Gastroesophageal sphincter (tissue), 3 donors: ENCODE data around the gene P3R3URF.

ENCODE experiments used
- CTCF ChIP-seq, 4 experiments: fragments of 200-600 bp in 2 of 4; fragments of 450-650 bp in 2 of 4; sonication (generic) in 1 of 4; IDR thresholded peaks; one replicate each; pipeline ENCODE4 v1.5.1; 2017 to 2019; ENCODE audit warnings: antibody characterized with exemption in 4 of 4, mild to moderate bottlenecking in 2 of 4, moderate library complexity in 2 of 4
- EP300 ChIP-seq: sonication (generic); formaldehyde crosslinking; IDR thresholded peaks from one replicate; pipeline ENCODE4 v1.6.1; 2017; ENCODE audit warnings: antibody characterized with exemption, mild to moderate bottlenecking
- POLR2A ChIP-seq, 2 donors: fragments of 450-650 bp; IDR thresholded peaks; one replicate each; pipeline ENCODE4 v1.6.1; 2017; ENCODE audit warnings: antibody characterized with exemption in 2 of 2, mild to moderate bottlenecking in 2 of 2, moderate library complexity in 1 of 2

GRCh38 chr1:46218443-46218842, 42.2 kb upstream of the P3R3URF start:
- TF ChIP-seq EP300 (no peak), CTCF (IDR thresholded peaks at IDR 0.05) (no peak), POLR2A (IDR thresholded peaks at IDR 0.05) (no peak)
